HK-2 (cell line): ENCODE results near the gene RAPGEF4.
"Not testable (repeated sequence)": the region's sequence is repeated elsewhere in the genome, so short reads cannot be mapped to it uniquely, and the experiment has no call there.

Experiments
- DNase-seq: peaks from one replicate; pipeline ENCODE4 v3.0.0-alpha.2; 2018; ENCODE audit not compliant: unreplicated experiment

Gene RAPGEF4

DNA sequence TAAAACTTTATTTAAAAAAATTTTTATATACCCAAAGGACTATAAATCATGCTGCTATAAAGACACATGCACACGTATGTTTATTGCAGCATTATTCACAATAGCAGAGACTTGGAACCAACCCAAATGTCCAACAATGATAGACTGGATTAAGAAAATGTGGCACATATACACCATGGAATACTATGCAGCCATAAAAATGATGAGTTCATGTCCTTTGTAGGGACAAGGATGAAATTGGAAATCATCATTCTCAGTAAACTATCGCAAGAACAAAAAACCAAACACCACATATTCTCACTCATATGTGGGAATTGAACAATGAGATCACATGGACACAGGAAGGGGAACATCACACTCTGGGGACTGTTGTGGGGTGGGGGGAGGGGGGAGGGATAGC lies 358.0 kb downstream of the RAPGEF4 start:
- not testable (repeated sequence) for DNase-seq

GRCh38 chr2:173094731-173095130 lies 359.1 kb downstream of the RAPGEF4 start:
- no peak for DNase-seq

GRCh38 chr2:173095356-173095755 lies 359.7 kb downstream of the RAPGEF4 start:
- no peak for DNase-seq

DNA sequence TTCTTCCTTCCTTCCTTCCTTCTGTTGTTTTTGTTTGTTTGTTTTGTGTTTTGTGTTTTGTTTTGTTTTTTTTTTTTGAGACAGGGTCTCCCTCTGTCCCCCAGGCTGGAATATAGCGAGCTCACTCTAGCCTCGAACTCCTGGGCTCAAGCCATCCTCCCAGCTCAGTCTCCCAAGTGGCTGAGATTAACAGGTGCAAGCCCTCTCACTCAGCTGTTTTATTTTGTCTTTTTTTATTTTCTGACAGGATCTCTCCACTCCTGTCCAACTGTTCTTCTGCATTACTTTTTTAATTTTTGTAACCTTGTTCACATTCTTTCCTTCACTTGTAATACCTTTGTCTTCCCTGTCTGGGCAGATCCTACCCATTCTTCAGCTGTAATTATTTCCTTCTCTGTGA lies 363.6 kb downstream of the RAPGEF4 start:
- DNase-seq = no peak

- no peak for DNase-seq
These were observed 364.2 kb downstream of the RAPGEF4 start for GRCh38 chr2:173099804-173100203.

DNA sequence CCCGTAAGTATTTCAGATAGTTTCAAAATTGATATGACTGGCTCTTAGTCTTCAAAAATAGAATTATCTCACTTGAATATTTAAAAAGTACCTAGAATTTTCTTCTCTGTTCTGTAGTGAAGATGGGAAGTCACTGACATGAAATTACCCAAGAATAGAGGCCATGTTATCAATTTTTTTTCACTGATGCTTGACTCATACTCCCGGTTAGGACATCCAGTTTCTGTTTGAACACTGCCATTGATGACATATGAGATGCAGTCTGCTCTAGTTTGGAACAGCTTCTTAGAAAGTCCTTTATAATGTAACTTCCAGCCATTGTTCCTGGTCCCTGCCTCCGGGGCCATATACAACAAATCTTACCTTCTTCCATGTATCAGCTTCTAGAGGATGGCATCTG lies 366.0 kb downstream of the RAPGEF4 start:
- DNase-seq = no peak
